HepG2 (cell line): ENCODE measurements around the gene ZNF816. TPM values are rescaled to one million over a fixed set of nuclear protein-coding genes. Genes with fewer than 3 reads are reported as not detected.

Source experiments
- ATAC-seq: fragments of 200-7000 bp; cut with Tn5 transposase; 3 replicates; pipeline ENCODE4 v1.9.1; 2020; ENCODE audit warnings: mild to moderate bottlenecking, moderate library complexity
- BruUV-seq: library from RNA; stranded (reverse); fragments of 400-500 nt; replicated peaks from 2 replicates; lab custom pipeline; 2021; lab: Mats Ljungman, UMichigan
- CTCF ChIA-PET: fragments of 300-600 bp; formaldehyde crosslinking; extraction: SDS; loops from one replicate; lab custom pipeline; 2021; ENCODE audit warnings: low total read pairs, inconsistent platforms, low intra/inter-chr PET ratio; lab: Yijun Ruan, JAX
- POLR2A ChIA-PET: fragments of 350-600 bp; sonication (Branson Sonifier 250); formaldehyde crosslinking; loops from one replicate; lab custom pipeline; 2020; ENCODE audit warnings: antibody characterized with exemption, inconsistent platforms; lab: Yijun Ruan, JAX
- DNase-seq: peaks from one replicate; pipeline ENCODE4 v3.0.0-alpha.2; 2015; ENCODE audit warnings: low spot score
- FAIRE-seq: peaks from 3 replicates; lab custom pipeline; 2011; peaks lifted over from hg19 to GRCh38; lab: Jason Lieb, UNC
- H2AFZ ChIP-seq: one replicate; pipeline ENCODE4 v1.6.1; 2011; ENCODE audit warnings: low read length, inconsistent platforms
- H3K27ac ChIP-seq: fragments of 300-600 bp; 3 replicates; pipeline ENCODE4 v1.8.0; 2011; ENCODE audit warnings: mixed run types, mild to moderate bottlenecking, mixed read lengths, low read length, inconsistent platforms; ENCODE audit not compliant: insufficient read depth; ENCODE audit errors: extremely low read length
- H3K27me3 ChIP-seq, 2 experiments: fragments of 200-600 bp in 1 of 2; 2 replicates in 1 of 2; 3 replicates in 1 of 2; pipeline versions ENCODE4 v1.6.0 to v1.8.0; 2011; ENCODE audit warnings: low read length in 2 of 2, mild to moderate bottlenecking in 2 of 2, moderate library complexity in 2 of 2, inconsistent platforms in 1 of 2; ENCODE audit not compliant: insufficient read depth in 2 of 2, control insufficient read depth in 1 of 2
- H3K36me3 ChIP-seq, 2 experiments: fragments of 200-600 bp in 1 of 2; replicated peaks in 1 of 2; 2 replicates in 1 of 2; 3 replicates in 1 of 2; pipeline versions ENCODE4 v1.5.1 to v1.8.0; 2011; ENCODE audit warnings: low read length in 2 of 2, inconsistent platforms in 1 of 2; ENCODE audit not compliant: insufficient read depth in 2 of 2, control insufficient read depth in 1 of 2
- H3K4me1 ChIP-seq: 2 replicates; pipeline ENCODE4 v1.5.1; 2012; ENCODE audit warnings: low read length, inconsistent platforms; ENCODE audit not compliant: insufficient read depth
- H3K4me2 ChIP-seq: 2 replicates; pipeline ENCODE4 v1.6.0; 2011; ENCODE audit warnings: low read depth, low read length, inconsistent platforms
- H3K4me3 ChIP-seq, 3 experiments: fragments of 200-600 bp in 1 of 3; sonication (generic), shearing (Covaris generic) in 1 of 3; replicated peaks in 1 of 3; 2 replicates each; pipeline ENCODE4 v1.5.1; 2011 to 2016; ENCODE audit warnings: low read length in 3 of 3, inconsistent platforms in 2 of 3, low read depth in 2 of 3, mild to moderate bottlenecking in 2 of 3, control low read depth in 1 of 3, mixed read lengths in 1 of 3; ENCODE audit not compliant: insufficient read depth in 1 of 3
- H3K79me2 ChIP-seq: one replicate; pipeline ENCODE4 v1.6.1; 2011; ENCODE audit warnings: low read length, inconsistent platforms; ENCODE audit not compliant: insufficient read depth
- H3K9ac ChIP-seq: 2 replicates; pipeline ENCODE4 v1.6.0; 2011; ENCODE audit warnings: mild to moderate bottlenecking, low read depth, low read length, inconsistent platforms; ENCODE audit not compliant: insufficient read depth
- H3K9me3 ChIP-seq: 2 replicates; pipeline ENCODE4 v1.5.1; 2012; ENCODE audit warnings: mild to moderate bottlenecking, low read length
- H4K20me1 ChIP-seq: 2 replicates; pipeline ENCODE4 v1.6.0; 2011; ENCODE audit warnings: inconsistent platforms, mild to moderate bottlenecking, low read length, moderate library complexity; ENCODE audit not compliant: insufficient read depth
- SUZ12 ChIP-seq: fragments of 150-350 bp; IDR thresholded peaks from 2 replicates; pipeline ENCODE4 v1.6.1; 2014; ENCODE audit warnings: low read depth, low read length
- ZNF234 ChIP-seq: sonication (generic); formaldehyde crosslinking; conservative IDR thresholded peaks from 2 replicates; pipeline ENCODE4 v1.5.1; 2020; ENCODE audit warnings: mild to moderate bottlenecking, missing genetic modification reagents
- ZNF281 ChIP-seq: sonication (generic); formaldehyde crosslinking; IDR thresholded peaks from 2 replicates; pipeline ENCODE4 v1.4.0; 2020; ENCODE audit warnings: missing genetic modification reagents, borderline replicate concordance
- WGBS: methylation state at CpG from one replicate; pipeline ENCODE4 v1.1.6; 2017; ENCODE audit warnings: low lambda C conversion rate; 5-methylcytosine and 5-hydroxymethylcytosine counted together
- in situ Hi-C: cut with HindIII; loops from 2 replicates; pipeline ENCODE4 v1.10.0; 2017; ENCODE audit warnings: low pct_unique_long_range_greater_than_20kb; ENCODE audit not compliant: extremely low pct_ligation_motif_present
- intact Hi-C: fragments of 100-400 bp; cut with micrococcal nuclease; formaldehyde crosslinking; loops from one replicate; pipeline ENCODE4 v1.10.0; 2022; ENCODE audit not compliant: unreplicated experiment
- polyA plus RNA-seq, 8 experiments: library from polyadenylated mRNA; depleted of rRNA in 3 of 8; stranded (reverse) in 7 of 8; unstranded in 1 of 8; fragments of >200 nt; fragmentation: Illumina TruSeq in 4 of 8; extraction: Trizol in 4 of 8; gene quantifications; 2 replicates each; pipeline versions ENCODE4 v1.2.1 to v1.2.3, GENCODE V29; 2011 to 2016; ENCODE audit warnings: low read depth in 4 of 8, missing spikeins in 1 of 8, mixed read lengths in 1 of 8; ENCODE audit not compliant: insufficient read depth in 1 of 8
- total RNA-seq, 5 experiments: library from RNA; depleted of rRNA; stranded (reverse); fragments of >200 nt; fragmentation: Illumina TruSeq; extraction: Trizol; gene quantifications; 2 replicates each; pipeline ENCODE4 v1.2.3, GENCODE V29; 2016; ENCODE audit warnings: low read depth in 1 of 5
- TF ChIP-seq, protein P1 (sequence below): fragments of 450-650 bp; IDR thresholded peaks from 2 replicates; pipeline ENCODE4 v1.6.1; 2016

Gene ZNF816
- total and polyA plus RNA-seq, 2 of the 13 experiments (the other 11 are each of a cell fraction or from before 2014, with no cell fraction given): 5.2 to 14.1 TPM

GRCh38 chr19:52938761-52939160 lies 23.9 kb downstream of the ZNF816 start (continued):
- TF ChIP-seq ZNF281: no peak
- TF ChIP-seq SUZ12: no peak

DNA sequence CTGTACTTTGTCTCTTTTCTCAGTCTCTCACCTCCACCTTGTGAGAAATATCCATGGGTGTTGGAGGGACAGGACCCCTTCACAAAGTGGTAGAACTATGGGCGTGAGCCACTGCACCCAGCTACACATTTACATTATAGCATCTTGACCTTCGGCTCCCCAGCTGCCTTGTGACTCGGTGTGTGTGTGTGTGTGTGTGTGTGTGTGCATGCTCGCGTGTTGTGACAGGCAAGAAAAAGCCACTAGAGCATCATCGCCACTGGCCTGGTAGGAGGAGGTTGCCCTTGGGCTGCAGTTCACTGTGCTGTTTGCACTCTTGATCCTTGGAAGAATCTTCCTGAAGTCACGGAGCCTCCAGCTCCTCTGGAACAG lies 25.7 kb downstream of the ZNF816 start:
- no peak for FAIRE-seq
- POLR2A ChIA-PET: no interaction called here
- no peak for ATAC-seq
- no peak for DNase-seq
- no peak overlapping the region for H3K4me3 ChIP-seq
- TF ChIP-seq, protein P1, sequence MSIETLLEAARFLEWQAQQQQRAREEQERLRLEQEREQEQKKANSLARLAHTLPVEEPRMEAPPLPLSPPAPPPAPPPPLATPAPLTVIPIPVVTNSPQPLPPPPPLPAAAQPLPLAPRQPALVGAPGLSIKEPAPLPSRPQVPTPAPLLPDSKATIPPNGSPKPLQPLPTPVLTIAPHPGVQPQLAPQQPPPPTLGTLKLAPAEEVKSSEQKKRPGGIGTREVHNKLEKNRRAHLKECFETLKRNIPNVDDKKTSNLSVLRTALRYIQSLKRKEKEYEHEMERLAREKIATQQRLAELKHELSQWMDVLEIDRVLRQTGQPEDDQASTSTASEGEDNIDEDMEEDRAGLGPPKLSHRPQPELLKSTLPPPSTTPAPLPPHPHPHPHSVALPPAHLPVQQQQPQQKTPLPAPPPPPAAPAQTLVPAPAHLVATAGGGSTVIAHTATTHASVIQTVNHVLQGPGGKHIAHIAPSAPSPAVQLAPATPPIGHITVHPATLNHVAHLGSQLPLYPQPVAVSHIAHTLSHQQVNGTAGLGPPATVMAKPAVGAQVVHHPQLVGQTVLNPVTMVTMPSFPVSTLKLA: no peak
- TF ChIP-seq ZNF234 (CRISPR knock-in tag): no peak
- H3K79me2 ChIP-seq: peaks cover 5% of the 10 kb centered on the region
- H2AFZ ChIP-seq: no peak overlapping the region
- no peak overlapping the region for H3K4me2 ChIP-seq
- H3K4me1 ChIP-seq: peaks cover 32% of the 10 kb centered on the region
- CTCF ChIA-PET: no interaction called here
- H3K27ac ChIP-seq: no peak overlapping the region
- in situ Hi-C loops: no loop called here
- H3K27me3 ChIP-seq: no peaks in the 10 kb centered on the region; a peak in 1 of 5 replicates
- intact Hi-C loops: no loop called here
- H3K36me3 ChIP-seq: no peaks in the 10 kb centered on the region; a peak in 1 of 5 replicates
- H3K9me3 ChIP-seq: no peaks in the 10 kb centered on the region
- no peak overlapping the region for H3K9ac ChIP-seq
- no peaks in the 10 kb centered on the region for H4K20me1 ChIP-seq
- BruUV-seq: no TSS peak
- 91% methylated on average over 7 of the region's 7 CpGs for WGBS
